Kidney (tissue), 14 donors: Measurements from ENCODE around the gene PTPN7. TPM values are rescaled to one million over a fixed set of nuclear protein-coding genes. Genes with fewer than 3 reads are reported as not detected.

Experiments
- DNase-seq, 5 donors: peaks; one replicate each; pipeline ENCODE4 v3.0.0-alpha.2; 2013 to 2020
- FAIRE-seq: peaks from 2 replicates; lab custom pipeline; 2012; peaks lifted over from hg19 to GRCh38; lab: Jason Lieb, UNC
- H3K27ac ChIP-seq, 2 donors: one replicate each; pipeline ENCODE4 v1.7.0; 2013; ENCODE audit warnings: low read depth in 2 of 2, low read length in 2 of 2, inconsistent platforms in 1 of 2
- H3K27me3 ChIP-seq: one replicate; pipeline ENCODE4 v1.7.1; 2013; ENCODE audit warnings: low read length, inconsistent platforms; ENCODE audit not compliant: control insufficient read depth, insufficient read depth
- H3K36me3 ChIP-seq, 3 donors: one replicate each; pipeline versions ENCODE4 v1.7.0 to v1.7.1; 2013; ENCODE audit warnings: low read length in 3 of 3, control low read depth in 1 of 3, inconsistent platforms in 1 of 3; ENCODE audit not compliant: insufficient read depth in 3 of 3, control insufficient read depth in 2 of 3
- H3K4me1 ChIP-seq, 3 donors: one replicate each; pipeline versions ENCODE4 v1.7.0 to v1.7.1; 2013; ENCODE audit warnings: low read length in 3 of 3, inconsistent platforms in 1 of 3, low read depth in 1 of 3; ENCODE audit not compliant: control insufficient read depth in 2 of 3, insufficient read depth in 2 of 3
- H3K4me3 ChIP-seq, 3 donors: one replicate each; pipeline versions ENCODE4 v1.7.0 to v1.8.1; 2013; ENCODE audit warnings: low read length in 3 of 3, control low read depth in 1 of 3, inconsistent platforms in 1 of 3
- H3K9ac ChIP-seq, 3 donors: one replicate each; pipeline versions ENCODE4 v1.7.0 to v1.7.1; 2013; ENCODE audit warnings: low read length in 3 of 3, control low read depth in 1 of 3, inconsistent platforms in 1 of 3
- H3K9me3 ChIP-seq, 3 donors: one replicate each; pipeline versions ENCODE4 v1.7.0 to v1.7.1; 2013; ENCODE audit warnings: low read length in 3 of 3, control low read depth in 1 of 3, inconsistent platforms in 1 of 3; ENCODE audit not compliant: control insufficient read depth in 2 of 3, insufficient read depth in 1 of 3
- CTCF ChIP-seq: IDR thresholded peaks from 3 replicates; pipeline ENCODE4 v1.5.1; 2012; ENCODE audit warnings: mild to moderate bottlenecking, moderate library complexity, borderline replicate concordance; ENCODE audit not compliant: insufficient read depth; ENCODE audit errors: extremely low read depth
- intact Hi-C: fragments of 100-400 bp; cut with DNase I; formaldehyde crosslinking; loops from one replicate; pipeline ENCODE4 v1.11.1; 2022
- polyA plus RNA-seq: library from polyadenylated mRNA; stranded (reverse); fragments of 350-450 nt; fragmentation: Illumina TruSeq; extraction: RNeasy Lipid Tissue Mini Kit (QIAGEN cat#74804); gene quantifications from one replicate; pipeline ENCODE4 v1.2.3, GENCODE V29; 2014; ENCODE audit warnings: low read depth, low replicate concordance; ENCODE audit not compliant: insufficient read depth
- total RNA-seq: library from RNA; stranded (reverse); fragmentation: NEBNext Ultra II Directional; extraction: Animal tissue kit (Norgen Biotek cat#: 25700); gene quantifications from one replicate; pipeline ENCODE4 v1.2.1, GENCODE V29; 2021
- donor health status: control.
- donor health status: control.
- donor health status: control.
- donor health status: control.
- donor health status: control.
- donor health status: DM: yes; HTN: yes; CAD: no.
- donor health status: Normal renal cell carcinoma (clear cell type).

Gene PTPN7
- total and polyA plus RNA-seq, 2 donors from 2014 or later = 3.5 to 5.5 TPM

GRCh38 chr1:202202500-202203168 lies 42.2 kb upstream of the PTPN7 start:
- Histone ChIP-seq H3K27ac (no peak overlapping the region), H3K9me3 (no peaks in the 10 kb centered on the region), H3K4me3 (no peak overlapping the region), H3K4me1 (no peaks in the 10 kb centered on the region), H3K9ac (no peak overlapping the region), H3K36me3 (no peaks in the 10 kb centered on the region), H3K27me3 (no peaks in the 10 kb centered on the region)
- TF ChIP-seq CTCF = no peak
- FAIRE-seq = no peak
- intact Hi-C loops = loop anchor here (5.0 kb wide), 1 partner anchor 115 kb away; no protein-coding TSS in a partner anchor
- DNase-seq = no peak

- FAIRE-seq (no peak), DNase-seq (no peak)
- no peaks in the 10 kb centered on the region for H3K36me3 ChIP-seq
- no peaks in the 10 kb centered on the region for H3K9me3 ChIP-seq
- H3K4me1 ChIP-seq = no peaks in the 10 kb centered on the region
- H3K27ac ChIP-seq = no peak overlapping the region
- H3K9ac ChIP-seq = no peak overlapping the region
- TF ChIP-seq CTCF = no peak
- H3K27me3 ChIP-seq = no peaks in the 10 kb centered on the region
- H3K4me3 ChIP-seq = no peak overlapping the region
- intact Hi-C loops = loop anchor here (5.0 kb wide), 1 partner anchor 115 kb away; no protein-coding TSS in a partner anchor
Observed at GRCh38 chr1:202201971-202202370, 41.6 kb upstream of the PTPN7 start.

GRCh38 chr1:202201266-202201665 lies 40.9 kb upstream of the PTPN7 start:
- Histone ChIP-seq H3K27me3 (no peaks in the 10 kb centered on the region), H3K36me3 (no peaks in the 10 kb centered on the region), H3K9me3 (no peaks in the 10 kb centered on the region), H3K4me3 (no peak overlapping the region), H3K4me1 (no peaks in the 10 kb centered on the region), H3K9ac (no peak overlapping the region), H3K27ac (no peak overlapping the region)
- intact Hi-C loops = loop anchor here (5.0 kb wide), 1 partner anchor 116 kb away; no protein-coding TSS in a partner anchor
- DNase-seq = no peak
- no peak for TF ChIP-seq CTCF
- no peak for FAIRE-seq

- no peak for TF ChIP-seq CTCF
- Histone ChIP-seq H3K27me3 (no peaks in the 10 kb centered on the region), H3K9me3 (no peaks in the 10 kb centered on the region), H3K4me1 (no peaks in the 10 kb centered on the region), H3K27ac (no peak overlapping the region), H3K9ac (no peak overlapping the region), H3K36me3 (no peaks in the 10 kb centered on the region), H3K4me3 (no peak overlapping the region)
- no peak for FAIRE-seq
- no peak for DNase-seq
- intact Hi-C loops = loop anchor here (5.0 kb wide), 1 partner anchor 117 kb away; no protein-coding TSS in a partner anchor
Observed at GRCh38 chr1:202200669-202201068, 40.3 kb upstream of the PTPN7 start.
